ENCODE results near the gene BACH2. TPM values are rescaled to one million over a fixed set of nuclear protein-coding genes. Genes with fewer than 3 reads are reported as not detected.

Gene BACH2
- total and polyA plus RNA-seq, 12 donors, result 0.16 to 4.7 (median 2.4) TPM

DNA sequence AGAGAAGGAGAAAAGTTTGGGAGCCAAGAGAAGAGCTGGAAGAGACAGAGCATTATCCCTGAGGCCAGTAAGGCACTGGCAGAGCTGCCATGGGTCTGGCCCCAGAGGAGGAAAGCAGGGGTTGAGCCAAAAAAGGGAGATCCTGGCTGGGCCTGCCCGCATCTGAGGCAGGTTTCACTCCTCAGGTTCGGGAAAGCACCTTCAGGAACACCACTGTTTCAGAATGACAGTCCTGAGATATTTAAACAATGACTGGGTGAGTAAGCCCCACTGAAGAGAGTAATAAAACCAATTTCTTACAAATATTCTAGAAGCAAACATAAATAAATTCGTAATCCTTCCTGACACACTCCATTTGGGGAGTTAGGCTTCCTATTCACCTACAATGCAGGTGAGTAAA is 152.2 kb downstream of the BACH2 start:
- TF ChIP-seq, protein P1, sequence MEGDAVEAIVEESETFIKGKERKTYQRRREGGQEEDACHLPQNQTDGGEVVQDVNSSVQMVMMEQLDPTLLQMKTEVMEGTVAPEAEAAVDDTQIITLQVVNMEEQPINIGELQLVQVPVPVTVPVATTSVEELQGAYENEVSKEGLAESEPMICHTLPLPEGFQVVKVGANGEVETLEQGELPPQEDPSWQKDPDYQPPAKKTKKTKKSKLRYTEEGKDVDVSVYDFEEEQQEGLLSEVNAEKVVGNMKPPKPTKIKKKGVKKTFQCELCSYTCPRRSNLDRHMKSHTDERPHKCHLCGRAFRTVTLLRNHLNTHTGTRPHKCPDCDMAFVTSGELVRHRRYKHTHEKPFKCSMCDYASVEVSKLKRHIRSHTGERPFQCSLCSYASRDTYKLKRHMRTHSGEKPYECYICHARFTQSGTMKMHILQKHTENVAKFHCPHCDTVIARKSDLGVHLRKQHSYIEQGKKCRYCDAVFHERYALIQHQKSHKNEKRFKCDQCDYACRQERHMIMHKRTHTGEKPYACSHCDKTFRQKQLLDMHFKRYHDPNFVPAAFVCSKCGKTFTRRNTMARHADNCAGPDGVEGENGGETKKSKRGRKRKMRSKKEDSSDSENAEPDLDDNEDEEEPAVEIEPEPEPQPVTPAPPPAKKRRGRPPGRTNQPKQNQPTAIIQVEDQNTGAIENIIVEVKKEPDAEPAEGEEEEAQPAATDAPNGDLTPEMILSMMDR (IDR thresholded peaks at IDR 0.05), result no peak
- H3K27me3 ChIP-seq, result no peaks in the 10 kb centered on the region
- no peaks in the 10 kb centered on the region for H3K9me3 ChIP-seq
- no peak for DNase-seq
- no peak overlapping the region for H3K27ac ChIP-seq
- H3K36me3 ChIP-seq, result no peaks in the 10 kb centered on the region
- no peak overlapping the region for H3K4me3 ChIP-seq
- intact Hi-C loops (cut with DNase I), result no loop called here
- WGBS, 2 donors, result 97 to 99% methylated on average over 3 of the region's 3 CpGs
- H3K4me1 ChIP-seq, result peaks cover 0 to 5% (median 0%) of the 10 kb centered on the region in 9 donors
- no peak for ATAC-seq

DNA sequence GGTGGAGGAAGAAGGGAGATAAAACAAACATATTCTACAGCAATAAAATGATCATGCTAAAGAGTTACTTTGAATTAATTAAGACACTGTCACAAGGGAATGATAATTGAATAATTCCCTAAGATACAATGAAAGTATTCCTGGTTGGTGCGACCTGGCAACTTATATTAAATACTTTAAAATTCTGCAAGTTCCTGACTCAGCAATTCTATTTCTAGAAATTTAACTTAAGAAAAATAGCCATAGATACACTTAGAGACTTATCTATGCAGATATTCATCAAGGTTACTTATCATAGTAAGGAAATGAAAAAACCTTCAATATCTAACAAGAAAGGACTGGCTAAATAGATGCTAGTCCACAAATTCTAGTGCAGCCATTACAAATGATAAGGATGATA is 156.0 kb downstream of the BACH2 start:
- Histone ChIP-seq H3K36me3 (no peaks in the 10 kb centered on the region), H3K27me3 (no peaks in the 10 kb centered on the region), H3K4me3 (no peak overlapping the region), H3K9me3 (no peaks in the 10 kb centered on the region), H3K4me1 (peaks cover 0 to 7% (median 0%) of the 10 kb centered on the region in 9 donors), H3K27ac (no peak overlapping the region)
- TF ChIP-seq, protein P1 (IDR thresholded peaks at IDR 0.05), result no peak
- no peak for DNase-seq
- intact Hi-C loops (cut with DNase I), result no loop called here
- 98 to 99% methylated on average over 1 of the region's 1 CpG for WGBS, 2 donors
- ATAC-seq, result no peak

DNA sequence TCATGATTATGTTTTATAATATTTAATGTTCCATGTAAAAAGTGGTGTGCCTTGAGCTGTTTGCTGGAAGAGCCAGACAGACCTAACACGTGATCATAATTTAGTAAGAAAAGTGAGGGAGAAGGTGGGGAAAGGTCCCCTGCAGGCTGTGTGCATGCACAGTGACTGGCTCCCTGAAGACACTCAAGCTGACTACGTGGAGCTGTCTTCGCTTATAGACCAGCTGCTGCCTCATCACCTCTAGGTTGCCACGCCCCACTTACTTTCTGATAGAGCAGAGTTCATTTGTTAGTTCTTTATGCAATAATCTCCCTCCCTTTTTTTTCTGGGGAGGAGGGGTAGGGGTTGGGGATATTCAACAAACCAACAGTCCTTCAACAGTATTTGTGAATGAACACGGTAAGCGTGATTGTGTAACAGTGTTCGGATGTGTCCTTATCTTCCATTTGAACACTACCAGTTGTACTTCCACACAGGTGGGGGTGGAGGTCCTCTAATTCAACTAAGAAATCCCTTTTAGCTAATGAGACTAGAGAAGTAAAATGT is 157.3 kb downstream of the BACH2 start:
- H3K27ac ChIP-seq, result no peak overlapping the region
- ATAC-seq, result no peak
- DNase-seq, result no peak
- 89 to 92% methylated on average over 7 of the region's 7 CpGs for WGBS, 2 donors
- TF ChIP-seq, protein P1 (IDR thresholded peaks at IDR 0.05), result no peak
- intact Hi-C loops (cut with DNase I), result no loop called here
- no peaks in the 10 kb centered on the region for H3K36me3 ChIP-seq
- H3K9me3 ChIP-seq, result no peaks in the 10 kb centered on the region
- H3K4me1 ChIP-seq, result peaks cover 0 to 7% (median 0%) of the 10 kb centered on the region in 9 donors
- H3K27me3 ChIP-seq, result no peaks in the 10 kb centered on the region
- H3K4me3 ChIP-seq, result no peak overlapping the region

DNA sequence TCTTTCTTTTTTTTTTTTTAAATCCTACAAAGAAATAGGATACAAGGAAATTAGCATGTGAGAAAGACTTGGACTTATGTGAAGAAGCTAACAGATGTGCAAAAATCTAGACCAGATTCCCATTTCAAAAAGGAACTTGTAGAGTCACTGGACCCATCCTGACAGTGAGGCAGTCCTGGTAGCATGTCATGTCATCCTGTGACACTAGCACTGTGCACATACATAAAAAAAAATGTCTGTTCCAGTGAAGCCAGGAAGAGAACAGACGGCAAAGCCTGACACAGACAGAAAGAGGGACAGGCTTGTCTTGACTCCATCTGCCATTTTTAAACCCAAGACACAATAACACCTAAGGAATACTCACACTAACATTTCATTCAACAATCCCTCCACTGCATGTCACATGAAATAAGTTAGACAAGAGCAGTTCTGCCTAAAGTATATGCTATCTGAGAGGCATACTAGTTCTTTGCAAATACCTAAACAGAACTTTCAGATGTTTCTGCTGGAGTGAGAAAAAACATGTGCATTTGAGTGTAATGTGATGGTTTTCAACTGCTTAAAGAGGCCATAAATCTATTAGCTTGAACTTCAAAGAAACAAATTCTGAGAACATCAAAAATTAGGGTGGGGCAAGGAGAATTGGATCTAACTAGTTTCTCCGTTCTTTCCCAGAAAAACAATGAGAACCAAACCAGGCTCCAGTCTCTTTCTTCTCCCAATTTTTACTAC is 159.6 kb downstream of the BACH2 start:
- ATAC-seq (no peak), DNase-seq (no peak)
- no peaks in the 10 kb centered on the region for H3K36me3 ChIP-seq
- H3K4me3 ChIP-seq, result no peak overlapping the region
- H3K27me3 ChIP-seq, result no peaks in the 10 kb centered on the region
- intact Hi-C loops (cut with DNase I), result no loop called here
- no peaks in the 10 kb centered on the region for H3K9me3 ChIP-seq
- TF ChIP-seq, protein P1 (IDR thresholded peaks at IDR 0.05), result no peak
- peak overlapping the region in 2 of 10 donors; percentile 4 to 7 for H3K27ac ChIP-seq
- 88 to 92% methylated on average over 2 of the region's 2 CpGs for WGBS, 2 donors
- H3K4me1 ChIP-seq, result peaks cover 0 to 12% (median 5%) of the 10 kb centered on the region in 9 donors

Measured in heart right ventricle (tissue), 16 donors.